Measurements from ENCODE around the gene TMEM272.

The TMEM272 gene

DNA sequence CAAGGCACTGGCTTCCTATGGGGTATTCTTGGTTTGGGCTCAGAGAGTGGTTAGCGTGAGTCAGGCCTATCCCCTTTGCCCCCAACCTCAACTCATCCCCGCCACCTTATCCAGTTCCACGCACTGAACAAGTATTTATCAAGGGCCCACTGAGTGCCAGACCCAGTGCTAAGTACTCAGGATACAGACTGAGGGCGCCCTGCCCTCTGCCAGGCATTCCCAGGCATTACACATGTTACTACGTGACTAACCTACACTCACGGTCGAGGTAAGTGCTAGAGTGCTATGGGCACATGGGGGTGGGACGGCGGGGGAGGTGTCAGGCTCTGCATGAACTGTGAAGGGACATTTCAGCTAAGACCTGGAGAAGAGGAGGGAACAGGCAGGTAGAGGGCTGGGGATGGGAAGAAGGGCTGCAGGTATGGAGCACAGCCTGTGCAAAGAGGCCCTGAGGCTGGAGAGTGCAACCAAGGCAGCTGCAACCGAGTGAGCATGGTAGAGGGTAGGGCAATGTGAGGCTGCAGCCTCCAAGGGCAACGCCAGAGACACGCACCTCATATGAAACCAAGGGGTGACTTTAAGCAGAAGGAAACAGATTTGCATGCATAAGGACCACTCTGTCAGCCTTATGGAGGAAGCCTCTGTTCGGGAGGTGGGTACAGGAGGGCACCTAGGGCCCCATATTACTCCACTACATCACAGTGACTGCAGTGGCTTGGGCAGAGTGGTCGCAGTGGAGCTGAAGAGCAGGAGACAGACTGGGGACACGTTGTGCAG lies 63.5 kb downstream of the TMEM272 start:
- DNase-seq (ENCODE audit: low read depth in 2 of 2), result no peak

DNA sequence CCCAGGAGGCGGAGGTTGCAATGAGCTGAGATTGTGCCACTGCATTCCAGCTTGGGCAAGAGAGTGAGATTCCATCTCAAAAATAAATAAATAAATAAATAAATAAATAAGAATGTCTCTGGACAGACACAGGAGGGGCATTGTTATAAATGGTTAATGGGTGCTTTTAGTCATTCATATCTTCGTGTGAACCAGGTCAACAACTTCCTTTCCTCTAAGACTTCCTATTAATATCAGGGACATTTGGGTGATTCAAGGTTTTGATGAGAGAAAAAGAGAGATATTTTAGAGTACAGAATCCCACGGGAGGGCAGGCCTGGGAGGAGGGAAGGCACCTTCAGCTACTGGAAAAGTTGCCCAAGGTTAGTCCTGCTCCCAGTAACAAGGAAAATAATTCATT lies 64.9 kb downstream of the TMEM272 start:
- DNase-seq (ENCODE audit: low read depth in 2 of 2), result no peak

DNA sequence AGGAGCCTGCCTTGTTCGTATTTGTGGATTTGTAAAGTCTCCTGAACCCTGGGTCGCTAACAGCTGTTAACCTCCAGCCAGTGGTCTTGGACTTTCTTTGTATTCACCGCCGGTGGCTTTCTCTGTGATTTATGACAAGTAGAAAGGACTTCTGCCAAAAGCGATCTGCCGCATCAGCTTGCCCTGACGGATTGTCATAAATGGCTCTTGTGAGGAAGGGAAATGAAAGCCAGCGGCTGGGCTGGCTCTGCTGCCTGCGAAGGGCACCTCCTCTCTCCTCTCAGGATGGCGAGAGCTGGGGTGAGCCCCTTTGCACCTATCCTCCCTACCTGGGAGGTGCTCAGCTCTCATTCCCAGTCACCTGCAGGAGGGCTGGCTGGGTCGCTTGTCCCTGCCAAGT lies 66.6 kb downstream of the TMEM272 start:
- no peak for DNase-seq (ENCODE audit: low read depth in 2 of 2)

DNA sequence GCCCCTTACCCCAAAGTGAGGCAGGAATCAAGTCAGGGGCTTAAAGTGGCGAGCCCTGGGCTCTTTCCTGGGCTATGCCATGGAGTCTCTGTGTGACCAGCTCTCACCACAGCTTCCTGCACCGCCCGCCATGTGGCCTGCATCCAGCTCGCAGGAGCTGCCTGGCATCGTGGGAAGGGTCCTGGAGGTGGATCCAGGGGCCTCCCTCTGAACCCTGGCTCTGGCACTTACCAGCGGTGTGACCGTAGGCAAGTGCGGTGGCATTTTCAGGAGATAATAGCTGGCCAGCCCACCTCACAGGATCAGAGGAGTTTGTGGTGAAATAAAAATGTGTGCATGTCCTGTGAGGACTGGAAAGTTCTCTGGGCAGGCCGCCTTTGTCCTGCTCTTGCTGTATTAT lies 67.1 kb downstream of the TMEM272 start:
- no peak for DNase-seq (ENCODE audit: low read depth in 2 of 2)

DNA sequence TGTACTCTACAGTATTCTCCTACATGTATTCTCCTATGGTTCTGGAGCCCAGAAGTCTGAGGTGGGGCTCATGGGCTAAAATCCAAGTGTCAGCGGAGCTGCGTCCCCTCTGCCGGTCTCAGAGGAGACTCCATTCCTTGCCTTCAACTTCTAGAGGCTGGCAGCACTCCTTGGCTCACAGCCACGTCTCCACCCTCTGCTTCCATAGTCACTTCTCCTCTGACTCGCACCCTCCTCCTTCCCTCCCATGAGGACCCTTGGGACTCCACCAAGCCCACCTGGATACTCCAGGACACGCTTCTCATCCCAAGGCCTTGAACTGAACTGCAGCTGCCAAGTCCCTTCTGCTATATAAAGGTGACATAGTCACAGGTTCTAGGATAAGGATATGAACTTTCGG lies 68.8 kb downstream of the TMEM272 start:
- DNase-seq (ENCODE audit: low read depth in 2 of 2), result no peak

DNA sequence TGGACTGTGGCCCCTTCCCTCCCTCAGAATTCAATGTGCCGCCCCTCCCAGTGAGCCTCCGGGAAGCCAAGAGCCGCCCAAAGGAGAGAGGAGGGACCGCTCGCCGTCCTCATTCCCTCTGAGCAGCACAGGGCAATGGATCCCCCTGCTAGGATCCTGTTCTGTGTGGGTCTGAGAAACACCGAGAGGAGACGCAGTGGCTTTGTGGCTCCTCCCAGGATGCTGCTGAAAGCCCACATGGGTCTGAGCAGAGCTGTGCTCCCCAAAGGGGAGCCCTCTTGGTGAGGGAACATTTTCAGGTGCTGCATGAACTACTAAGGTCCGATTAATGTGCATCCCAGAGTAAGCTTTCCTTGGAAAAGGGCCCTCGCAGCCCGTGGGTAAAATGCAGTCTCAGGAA lies 71.5 kb downstream of the TMEM272 start:
- DNase-seq (ENCODE audit: low read depth in 2 of 2), result no peak

DNA sequence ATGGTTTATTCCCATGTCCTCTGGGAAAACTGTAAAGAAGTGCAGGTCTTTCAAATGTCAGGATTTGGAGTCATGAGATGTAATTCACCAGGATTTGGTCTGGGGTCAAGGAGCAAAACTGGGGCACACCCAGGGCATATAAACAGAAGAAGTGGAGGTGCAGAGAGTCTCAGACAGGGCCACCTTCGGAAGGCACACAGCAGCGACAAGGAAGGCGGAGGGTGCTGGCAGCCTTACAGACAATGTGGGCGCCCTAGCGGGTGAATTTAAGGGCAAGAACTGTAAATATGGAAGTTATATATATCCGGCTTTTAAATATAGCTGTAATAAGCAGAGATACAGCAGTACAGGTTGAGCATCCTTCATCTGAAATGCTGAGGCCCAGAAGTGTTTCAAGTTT lies 72.2 kb downstream of the TMEM272 start:
- DNase-seq (ENCODE audit: low read depth in 2 of 2), result no peak

DNA sequence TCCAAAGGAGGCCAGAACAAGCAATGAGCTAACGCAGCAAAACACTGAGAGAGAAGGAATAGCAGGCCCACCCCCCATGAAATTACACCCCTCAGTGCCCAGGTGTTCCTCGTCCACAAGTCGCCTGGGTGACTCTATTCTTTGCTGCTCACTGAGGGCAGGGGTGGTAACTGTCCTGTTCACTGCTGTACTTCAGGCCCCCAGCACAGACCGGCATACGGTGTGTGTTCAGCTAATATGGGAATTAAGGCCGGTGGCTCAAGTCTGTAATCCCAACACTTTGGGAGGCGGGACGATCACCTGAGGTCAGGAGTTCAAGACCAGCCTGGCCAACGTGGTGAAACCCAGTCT lies 72.9 kb downstream of the TMEM272 start:
- no peak for DNase-seq (ENCODE audit: low read depth in 2 of 2)

DNA sequence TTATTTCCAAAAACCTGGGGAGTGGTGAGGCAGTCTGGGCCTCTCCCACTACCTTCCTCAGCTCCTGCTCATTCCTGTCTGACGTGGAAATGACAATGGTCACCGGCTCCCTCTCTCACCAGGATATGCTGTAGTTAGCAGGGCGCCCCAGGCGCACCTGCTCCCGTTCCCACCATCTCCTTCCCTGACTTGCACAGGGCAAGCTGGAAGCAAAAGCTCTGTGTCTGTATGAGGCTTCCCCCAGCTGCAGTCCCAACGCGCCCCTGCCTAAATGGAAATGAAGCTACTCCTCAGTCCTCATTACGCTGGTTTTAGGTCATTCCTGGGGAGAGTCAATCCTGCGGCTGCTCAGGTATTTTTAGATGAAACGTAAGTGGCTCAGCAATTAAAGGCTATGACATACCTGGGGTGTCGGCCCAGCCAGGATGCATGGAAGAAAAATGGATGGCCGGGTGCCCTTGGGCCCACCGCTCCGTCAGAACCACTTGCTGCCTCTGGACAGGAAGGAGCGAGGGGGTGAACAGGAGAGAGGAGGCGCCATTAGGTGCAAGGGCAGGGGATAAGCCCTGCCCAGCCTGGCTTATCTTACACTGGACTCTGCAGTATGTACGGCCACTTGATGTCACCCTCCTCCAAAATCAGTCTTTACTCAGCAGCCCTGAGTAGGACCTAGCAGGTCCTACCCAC lies 73.4 kb downstream of the TMEM272 start:
- DNase-seq (ENCODE audit: low read depth in 2 of 2), result no peak

DNA sequence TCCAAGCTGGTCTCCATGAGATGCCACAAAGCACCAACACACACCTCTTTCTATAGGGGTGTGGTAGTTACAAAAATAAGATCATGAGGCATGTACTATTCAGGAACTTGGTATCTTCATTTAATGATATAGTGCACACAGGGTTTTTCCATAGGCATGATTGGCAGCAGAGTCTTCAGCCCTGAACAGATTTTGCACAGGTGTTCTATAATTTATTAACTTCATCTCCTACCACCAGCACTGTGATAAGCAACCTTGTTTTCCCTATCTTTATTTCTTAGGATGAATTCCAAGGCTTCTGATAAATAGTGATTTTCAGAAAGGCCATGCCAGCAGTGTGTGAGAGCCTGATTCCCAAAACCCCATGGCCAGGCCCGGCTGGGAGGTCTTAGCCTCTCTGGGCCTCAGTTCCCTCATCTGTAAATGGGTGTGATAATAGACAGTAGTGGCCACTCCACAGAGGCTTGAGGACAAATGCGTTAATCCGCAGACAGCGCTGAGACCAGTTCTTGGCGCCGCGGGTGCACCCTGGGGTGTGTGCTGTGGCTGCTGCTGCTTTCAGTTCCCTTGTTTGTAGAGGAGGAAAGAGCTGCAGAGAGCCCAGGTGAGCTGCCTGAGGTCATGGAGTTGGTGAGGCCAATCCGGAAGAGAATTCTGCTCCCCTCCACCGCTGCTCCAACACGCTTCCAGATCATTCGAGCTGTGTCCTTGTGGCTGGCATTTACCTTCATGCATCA lies 74.1 kb downstream of the TMEM272 start:
- no peak for DNase-seq (ENCODE audit: low read depth in 2 of 2)

DNA sequence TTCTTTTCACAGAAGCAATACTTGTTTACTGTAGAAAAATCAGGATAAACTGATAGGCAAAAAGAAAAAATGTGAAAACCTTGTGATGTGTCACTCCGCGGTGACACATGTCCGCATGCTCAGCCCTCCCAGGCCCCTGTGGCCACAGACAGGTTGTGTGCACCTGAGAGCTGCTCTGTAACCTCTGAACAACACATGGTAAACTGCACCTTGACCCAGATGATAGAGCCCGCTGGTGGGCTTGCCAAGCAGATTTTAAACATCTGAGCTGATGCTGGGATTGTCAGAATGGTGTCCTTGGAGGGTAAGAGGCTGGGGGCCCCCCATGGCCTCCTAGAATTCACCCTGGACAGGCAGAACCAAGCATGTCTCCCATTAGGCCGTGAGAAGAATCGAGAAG lies 74.8 kb downstream of the TMEM272 start:
- no peak for DNase-seq (ENCODE audit: low read depth in 2 of 2)

DNA sequence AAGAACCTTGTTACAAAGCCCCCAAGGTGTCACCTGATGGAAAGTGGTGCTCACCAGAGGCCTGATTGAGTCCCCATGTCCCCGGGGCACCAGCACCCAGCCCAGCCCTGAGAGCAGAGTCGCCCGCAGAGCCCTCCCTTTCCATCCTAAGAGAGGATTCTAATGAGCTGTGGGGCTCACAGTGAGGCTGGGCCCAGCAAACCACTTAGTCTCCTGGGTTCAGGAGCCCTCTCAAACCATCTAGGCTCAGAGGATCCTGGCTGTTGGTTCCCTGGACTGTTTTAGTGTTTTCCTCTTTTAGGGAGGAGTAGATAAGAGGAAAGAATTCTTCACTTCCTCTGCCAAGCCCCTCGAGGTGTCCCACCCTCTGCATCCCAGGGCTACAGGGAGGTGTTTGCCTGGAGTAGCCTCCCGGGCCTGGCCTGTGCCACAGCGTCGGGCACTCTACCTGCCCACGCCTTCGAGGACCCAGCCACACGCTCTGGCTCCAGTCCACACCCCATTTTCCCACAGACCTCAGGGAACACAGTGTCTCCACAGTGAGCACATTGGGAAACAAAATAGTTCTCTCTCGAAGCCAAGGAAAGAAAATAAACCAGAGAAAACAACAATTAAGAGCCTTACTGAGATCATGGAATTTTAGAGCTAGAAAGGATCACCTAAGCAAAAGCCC lies 75.4 kb downstream of the TMEM272 start:
- no peak for DNase-seq (ENCODE audit: low read depth in 2 of 2)

DNA sequence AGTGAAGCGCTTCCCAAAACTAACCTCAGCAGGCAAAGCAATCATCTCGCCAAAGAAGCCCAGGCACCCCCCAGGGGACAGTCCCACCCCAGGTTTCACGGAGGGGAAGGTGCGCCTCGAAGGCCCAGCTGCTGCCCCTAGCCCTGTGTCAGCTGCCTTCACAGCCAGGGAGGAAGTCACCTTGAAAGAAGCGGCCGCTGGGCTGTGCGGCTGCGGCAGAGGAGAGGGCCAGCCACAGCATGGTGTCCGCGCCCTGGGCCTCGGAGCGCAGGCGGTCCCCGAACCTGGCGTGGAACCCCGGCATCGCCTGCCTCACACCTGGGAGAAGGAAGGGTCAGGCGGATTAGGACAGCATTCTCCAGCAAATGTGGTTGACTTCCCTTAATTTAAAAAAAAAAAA lies 76.0 kb downstream of the TMEM272 start:
- no peak for DNase-seq (ENCODE audit: low read depth in 2 of 2)

DNA sequence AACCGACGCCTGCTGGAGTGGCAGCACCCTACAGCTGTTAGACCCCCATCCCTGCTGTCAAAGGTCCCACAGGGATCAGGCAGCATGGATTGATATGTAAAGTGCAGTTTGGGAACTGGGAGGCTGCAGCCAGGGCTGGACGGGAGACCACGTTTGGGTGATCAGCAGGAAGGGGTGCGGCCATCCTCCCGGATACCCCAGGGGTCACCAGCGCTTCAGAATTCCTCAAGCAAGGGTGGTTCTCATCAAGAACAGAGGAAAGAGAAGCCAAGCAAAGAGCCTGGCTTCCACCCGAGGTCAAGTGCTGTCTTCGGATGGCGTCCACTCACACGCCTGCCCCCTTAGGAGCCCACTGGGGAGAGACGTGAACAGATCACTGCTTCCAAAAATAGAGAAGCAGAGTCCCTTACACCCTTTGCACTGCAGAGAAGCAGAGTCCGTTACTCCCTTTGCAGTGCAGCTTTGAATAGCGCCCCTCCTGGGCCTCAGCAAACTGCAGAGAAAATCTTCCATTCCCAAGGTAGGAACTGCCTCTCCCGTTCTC lies 76.5 kb downstream of the TMEM272 start:
- no peak for DNase-seq (ENCODE audit: low read depth in 2 of 2)

DNA sequence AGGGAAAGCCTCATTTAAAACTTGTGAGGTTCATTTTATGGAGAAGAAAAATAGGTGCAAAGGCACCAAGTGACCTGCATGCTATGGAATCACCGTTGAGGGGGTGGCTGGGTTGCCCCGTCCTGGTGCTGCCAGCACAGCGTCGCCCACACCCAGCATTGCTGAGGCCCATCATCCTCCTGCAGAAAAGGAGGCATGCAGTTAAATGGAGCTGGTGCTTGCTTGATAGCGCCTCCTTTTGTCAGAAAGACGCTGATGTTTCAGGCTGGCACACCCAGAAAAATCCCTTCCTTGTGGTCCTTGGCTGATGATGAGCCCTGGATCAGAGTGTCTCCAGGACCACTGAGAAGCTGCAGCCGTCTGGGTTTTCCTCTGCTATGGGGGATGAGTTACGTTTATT lies 77.9 kb downstream of the TMEM272 start:
- DNase-seq (ENCODE audit: low read depth in 2 of 2), result no peak

DNA sequence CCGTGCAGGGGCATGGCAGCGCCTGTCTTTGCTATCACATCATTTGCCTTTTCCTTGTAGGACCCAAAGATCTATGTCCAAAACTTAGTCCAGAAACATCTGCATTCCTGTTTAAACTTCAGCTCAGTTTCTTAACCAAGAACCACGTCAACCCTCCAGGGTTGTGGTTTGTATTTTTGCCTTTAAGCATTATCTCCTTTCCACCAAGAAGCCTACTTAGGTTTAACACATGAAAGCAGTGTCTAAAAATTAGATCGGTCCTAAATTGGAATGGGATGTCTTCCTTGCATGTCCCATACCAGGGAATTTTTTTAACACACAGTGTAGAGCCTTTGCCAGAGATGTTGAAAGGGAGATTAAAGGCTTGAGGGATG lies 79.8 kb downstream of the TMEM272 start:
- no peak for DNase-seq (ENCODE audit: low read depth in 2 of 2)

DNA sequence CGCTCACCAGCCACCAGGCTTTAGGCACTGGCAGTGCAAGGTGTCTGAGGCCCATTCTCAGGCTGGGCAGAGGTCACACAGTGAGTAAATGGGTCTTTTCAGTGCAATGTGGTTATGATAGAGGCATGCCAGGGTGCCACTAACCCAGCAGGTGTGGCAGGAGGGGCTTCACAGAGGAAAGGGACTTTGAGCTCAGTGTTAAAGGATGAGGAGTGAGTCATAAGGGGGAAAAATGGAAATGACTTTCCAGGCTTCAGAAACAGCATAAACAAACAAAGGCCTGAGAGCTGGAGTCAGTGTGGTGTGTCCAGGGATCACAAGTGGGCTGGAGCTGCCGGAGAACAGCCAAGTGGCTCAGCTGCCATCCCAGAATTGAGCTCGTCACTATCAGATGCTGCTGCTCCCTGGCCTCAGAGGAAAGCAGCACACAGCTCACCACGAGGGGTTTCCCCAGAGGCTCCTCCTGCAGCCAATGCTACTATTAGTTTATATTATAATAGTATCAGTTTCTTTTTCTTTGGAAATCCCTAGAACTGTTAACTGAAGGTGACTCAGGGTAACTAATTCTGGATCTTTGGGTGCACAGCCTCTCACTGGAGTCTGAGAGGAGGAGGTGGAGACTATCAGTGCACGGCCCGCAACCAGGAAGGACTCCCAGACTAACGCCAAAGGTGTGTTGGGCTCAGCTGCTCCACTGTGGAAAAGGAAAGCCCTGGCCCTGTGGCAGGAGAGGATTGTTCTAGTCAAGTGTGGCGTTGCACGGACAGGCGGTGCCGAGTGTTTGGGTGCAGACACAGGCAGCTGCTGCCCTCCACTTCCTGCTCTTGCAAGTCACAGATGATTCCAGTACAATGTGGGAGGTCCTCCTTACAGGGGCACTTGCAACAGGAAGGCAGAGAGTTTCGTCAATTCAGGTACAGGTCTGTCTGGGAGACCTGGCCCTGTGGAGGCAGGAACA lies 80.5 kb downstream of the TMEM272 start:
- DNase-seq (ENCODE audit: low read depth in 2 of 2), result peak; percentile 42 to 47

DNA sequence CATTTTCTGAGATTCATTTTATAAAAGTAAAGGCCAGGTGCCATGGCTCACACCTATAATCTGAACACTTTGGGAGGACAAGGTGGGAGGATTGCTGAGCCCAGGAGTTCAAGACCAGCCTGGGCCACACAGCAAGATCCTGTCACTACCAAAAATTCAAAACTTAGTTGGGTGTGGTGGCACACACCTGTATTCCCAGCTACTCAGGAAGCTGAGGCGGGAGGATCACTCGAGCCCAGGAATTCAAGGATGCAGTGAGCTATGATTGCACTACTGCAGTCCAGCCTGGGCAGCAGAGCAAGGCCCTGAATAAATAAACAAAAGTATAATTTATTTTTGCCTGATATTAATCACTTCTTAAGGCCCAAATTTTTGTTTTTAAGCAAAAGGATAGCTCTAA lies 81.5 kb downstream of the TMEM272 start:
- DNase-seq (ENCODE audit: low read depth in 2 of 2), result no peak
